GM18868 (cell line): ENCODE measurements around the gene STXBP3.

Experiments
- ATAC-seq: cut with Tn5 transposase; IDR thresholded peaks from one replicate; pipeline ENCODE4 v1.9.1; 2021; ENCODE audit warnings: mild to moderate bottlenecking, moderate library complexity; ENCODE audit not compliant: unreplicated experiment

Gene STXBP3

DNA sequence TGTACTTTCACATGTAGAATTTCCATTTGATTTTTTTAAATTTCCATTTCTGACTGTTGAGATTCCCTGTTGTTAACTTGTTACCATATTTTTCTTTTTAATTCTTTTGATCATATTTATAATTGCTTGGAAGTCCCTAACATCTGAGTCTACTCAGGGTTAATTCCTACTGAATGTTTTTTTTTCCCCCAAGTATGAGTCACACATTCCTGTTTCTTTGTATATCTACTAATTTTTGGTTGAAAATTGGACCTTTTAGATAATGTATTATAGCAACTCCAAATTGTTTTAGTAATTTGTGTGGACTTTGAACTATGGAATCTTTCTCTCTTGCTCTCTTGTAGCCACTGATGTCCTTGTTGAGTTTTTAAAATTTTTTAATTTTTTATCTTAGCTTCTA is 54.6 kb downstream of the STXBP3 start:
- no peak for ATAC-seq

DNA sequence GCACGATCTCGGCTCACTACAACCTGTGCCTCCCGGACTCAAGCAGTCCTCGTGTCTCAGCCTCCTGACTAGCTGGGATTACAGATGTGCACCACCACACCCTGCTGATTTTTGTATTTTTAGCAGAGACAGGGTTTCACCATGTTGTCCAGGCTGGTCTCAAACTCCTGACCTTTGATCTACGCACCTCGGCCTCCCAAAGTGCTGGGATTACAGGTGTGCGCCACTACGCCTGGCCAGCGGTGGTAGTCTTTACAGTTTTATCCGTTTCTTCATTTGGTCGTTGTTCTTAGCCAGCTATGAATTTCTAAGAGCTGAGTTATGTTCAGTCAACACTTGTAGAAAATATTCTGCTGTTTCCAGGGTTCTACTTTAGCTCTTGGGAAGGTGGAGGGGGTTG is 57.1 kb downstream of the STXBP3 start:
- no peak for ATAC-seq

DNA sequence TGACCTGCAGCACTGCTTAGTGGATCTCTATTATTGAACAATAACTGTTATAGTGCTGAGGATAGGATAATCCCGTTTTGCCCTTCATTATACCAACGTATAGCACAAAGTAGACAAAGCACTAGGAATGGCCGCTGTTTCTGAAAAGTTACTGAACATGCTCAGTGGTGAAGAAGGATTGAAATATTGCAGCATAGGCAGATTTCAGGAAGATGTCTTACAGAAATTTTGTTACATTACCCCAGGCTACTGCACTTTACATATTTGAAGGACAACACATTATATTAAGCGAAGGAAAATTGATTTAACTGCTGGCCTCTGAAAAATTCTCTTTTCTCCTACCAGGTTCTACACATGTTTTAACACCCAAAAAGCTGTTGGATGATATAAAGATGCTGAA is 62.0 kb downstream of the STXBP3 start:
- ATAC-seq: no peak

DNA sequence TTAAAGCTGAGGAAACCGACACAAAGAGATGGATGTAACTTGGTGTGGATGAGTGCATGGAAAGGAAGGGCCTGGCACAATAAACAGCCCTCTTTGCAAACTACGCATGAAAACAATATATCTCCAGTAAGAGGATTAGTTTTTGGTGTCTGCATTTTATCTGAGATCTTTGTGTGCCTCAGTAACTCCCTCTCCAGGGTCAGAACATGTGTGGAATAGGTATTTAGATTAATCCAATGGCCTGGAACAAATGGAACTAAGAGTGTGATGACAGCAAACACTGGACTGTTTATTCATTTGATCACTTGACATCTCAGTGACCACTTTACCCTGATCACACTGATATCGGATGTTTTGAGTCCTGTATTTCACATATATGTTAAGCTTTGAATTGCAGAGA is 65.1 kb downstream of the STXBP3 start:
- ATAC-seq: no peak

DNA sequence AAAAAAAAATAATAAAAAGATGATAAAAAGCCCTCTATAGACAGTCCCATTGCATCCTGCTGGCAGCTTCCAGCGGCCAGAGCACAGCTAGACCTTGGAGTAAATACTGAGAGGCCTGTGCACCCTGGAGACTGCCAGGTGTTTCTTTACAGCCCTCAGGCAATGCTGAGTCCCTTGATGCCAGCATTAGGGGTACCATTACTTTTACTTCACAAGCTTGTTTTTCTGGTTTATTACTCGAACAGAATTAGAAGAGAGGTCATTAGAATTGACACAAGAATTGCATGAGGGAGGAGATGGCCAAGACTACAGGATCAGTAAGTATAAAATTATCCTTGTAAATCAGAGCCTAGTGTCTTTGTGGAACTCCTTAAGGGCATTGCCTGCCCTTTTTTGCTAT is 66.9 kb downstream of the STXBP3 start:
- no peak for ATAC-seq

DNA sequence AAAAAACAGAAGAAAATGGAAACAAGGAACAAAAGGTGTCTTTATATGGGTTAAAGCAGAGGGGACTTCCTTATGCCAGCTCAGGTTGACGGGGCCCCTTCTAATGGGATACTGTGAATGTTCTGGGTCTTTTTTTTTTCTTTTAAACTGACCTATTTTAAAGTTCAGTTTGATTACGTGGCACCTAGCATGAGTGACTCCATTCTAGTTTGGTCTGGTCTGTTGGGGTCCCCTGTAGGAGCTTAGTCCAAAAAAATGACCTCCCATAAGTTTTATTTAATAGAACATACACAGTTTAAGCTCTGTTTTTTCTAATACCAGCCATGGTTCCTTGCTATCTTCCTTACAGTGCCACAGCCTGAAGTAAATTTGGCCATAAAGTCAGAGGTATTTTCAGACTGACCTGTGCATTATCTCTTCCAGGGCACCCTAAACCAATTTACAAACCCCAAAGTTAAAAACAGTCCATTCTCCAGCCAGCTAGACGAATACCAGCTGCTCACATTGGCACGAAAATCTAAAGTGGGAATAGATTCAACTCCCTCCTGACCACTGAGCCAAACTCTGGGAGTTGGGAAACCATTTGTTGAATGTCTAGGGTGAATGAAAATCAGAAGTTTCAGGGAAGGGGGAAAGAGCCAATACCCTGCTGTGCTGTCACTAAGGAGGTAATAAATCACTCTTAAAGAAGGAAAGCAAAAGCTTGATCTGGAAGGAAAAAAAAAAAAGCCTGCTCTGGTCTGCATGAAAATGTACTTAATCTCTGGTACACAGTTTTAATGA is 68.1 kb downstream of the STXBP3 start:
- ATAC-seq: no peak

DNA sequence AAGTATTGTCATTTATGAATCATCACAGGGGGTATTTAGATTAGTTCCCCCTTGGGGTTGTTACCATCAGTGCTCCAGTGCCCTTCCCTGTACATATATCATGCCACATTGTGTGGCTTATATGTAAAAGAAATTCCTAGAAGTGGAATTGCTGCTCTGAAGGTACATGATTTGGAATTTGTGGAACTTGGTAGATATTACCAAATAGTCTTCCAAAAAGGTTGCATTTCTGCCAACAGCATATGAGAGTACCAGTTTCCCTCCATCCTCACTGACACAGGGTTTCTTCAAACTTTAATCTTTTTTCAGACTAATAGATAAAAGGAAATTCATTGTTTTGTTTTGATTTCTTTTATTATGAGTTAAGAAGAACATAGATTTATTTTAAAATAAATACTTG is 69.1 kb downstream of the STXBP3 start:
- no peak for ATAC-seq

DNA sequence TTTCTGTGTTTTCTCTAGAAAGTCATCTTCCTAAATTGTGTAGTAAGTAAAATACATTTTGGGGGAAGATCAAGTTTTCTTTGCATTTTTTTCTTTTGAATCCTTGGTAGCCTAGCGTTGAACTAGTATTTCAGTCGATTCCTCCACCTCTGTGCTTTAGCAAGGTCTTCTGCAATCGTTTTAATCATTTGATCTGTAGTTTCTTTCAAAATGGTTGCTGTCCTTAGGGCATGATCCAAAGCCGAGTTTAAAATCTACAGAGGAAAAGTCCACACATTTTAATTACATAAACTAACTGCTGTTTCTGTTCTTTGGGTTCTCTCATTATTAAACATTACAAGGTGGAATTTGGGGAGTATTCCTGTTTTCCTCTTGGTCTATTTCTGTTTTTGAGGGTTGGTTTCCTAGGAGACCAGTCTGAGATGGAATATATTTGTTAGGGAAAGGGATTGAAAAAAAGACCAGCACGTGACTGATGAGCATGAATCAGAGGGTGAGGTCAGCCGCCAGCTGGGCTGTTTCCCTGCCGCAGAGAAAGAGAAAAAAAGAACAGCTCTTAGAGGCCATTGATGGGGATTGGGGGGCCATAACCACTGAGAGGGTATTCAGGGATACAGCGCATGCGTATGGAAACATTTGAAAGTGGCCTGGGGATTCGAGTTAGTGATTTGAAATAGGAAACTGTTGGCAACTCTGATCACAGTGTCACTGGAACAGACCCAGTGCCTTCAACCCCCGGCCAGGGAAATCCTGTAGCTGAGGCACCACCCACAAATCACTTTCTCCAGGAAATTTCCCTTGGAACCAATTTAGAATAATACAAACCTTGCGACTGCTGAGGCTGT is 69.8 kb downstream of the STXBP3 start:
- ATAC-seq: no peak

DNA sequence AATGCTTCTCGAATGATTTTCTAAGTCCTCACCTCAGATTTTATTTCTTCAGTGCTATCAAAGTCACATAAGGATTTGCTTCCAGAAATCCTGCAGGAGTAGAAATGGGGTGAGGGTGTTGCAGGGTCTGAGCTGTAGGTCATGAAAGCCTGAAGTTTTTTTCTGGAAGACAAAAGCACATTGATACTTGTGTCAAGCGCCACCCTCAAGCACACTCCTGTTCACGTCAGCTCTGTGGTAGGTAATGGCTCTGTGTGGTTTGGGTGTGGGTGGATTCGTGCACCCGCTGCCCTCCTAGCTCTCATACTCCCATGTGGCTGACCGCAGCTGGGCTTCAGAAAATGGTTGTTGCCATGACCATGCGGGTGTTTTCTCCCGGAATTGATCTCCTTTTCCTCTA is 70.5 kb downstream of the STXBP3 start:
- ATAC-seq: no peak

DNA sequence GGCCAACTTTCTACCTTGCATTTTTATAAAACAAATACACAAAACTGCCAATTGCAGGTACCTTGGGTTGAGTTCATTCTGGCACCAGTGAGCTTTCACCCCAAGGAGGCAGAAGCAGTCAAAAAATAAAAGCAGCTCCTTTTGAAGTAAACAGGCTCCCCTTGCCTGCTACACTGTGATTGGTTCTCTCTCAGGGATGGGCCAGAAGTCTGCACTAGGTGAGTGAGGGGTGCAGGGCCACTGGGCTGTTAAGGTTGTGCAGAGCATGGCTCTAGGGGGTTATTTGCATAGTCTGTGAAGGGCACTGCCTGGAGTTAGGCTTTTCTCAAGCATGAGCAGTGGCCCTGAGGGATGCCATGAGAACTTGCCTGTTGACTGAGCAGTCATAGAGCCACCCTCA is 71.3 kb downstream of the STXBP3 start:
- ATAC-seq: no peak

DNA sequence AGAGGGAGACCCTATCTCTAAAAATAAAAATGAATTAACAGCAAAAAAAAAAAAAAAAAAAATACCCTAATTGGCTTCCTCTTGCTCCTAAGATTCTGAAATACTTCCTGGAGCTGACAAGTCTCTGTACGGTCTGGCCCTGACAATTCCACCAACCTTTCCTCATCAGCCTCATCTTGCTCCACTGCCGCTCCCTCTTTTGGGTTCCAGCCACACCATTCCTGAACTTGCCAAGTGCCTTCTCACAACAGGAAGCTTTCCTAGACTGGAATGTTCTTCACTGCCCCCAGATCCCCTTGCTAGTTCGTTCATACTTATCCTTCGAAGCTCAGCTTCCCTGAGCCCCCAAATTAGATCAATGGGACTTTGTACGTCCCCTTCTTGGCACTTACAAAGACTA is 73.4 kb downstream of the STXBP3 start:
- ATAC-seq: no peak

DNA sequence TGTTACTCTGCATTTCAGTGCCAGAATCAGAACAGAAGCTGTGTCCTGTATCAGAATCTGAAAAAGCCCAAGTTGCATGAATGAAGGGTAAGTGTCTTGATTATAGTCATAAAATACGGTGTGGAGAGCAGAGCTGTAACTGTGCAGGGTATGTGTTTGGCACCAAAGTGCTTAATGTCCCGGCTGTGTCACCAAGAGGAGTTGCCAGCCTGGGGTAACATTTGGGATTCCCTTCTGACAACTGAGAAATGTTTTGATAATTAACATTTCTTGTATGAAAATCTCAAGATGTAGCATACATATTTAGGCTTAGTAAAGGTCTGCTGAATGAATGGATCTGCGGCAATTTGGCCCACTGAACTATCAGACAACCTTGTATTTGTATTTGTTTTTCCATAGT is 77.2 kb downstream of the STXBP3 start:
- ATAC-seq: no peak

DNA sequence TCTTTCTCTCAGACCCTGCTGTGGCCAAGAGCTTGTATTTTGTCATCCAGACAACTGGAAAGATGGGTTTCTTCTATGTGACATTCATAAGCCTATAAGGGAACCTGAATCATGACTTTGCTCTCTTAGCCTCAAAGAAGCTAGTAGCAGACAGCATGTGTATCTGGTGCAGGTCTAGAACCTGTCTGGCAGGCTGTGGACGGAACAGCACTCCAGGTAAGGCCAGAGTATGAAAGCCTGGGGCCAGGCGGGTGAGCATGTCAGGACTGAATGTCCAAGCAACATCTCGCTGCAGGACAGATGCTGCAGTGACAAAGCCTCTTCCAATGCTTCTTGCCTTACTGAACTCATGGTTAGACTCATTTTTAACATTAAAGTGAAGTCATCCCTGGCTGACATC is 77.6 kb downstream of the STXBP3 start:
- no peak for ATAC-seq

DNA sequence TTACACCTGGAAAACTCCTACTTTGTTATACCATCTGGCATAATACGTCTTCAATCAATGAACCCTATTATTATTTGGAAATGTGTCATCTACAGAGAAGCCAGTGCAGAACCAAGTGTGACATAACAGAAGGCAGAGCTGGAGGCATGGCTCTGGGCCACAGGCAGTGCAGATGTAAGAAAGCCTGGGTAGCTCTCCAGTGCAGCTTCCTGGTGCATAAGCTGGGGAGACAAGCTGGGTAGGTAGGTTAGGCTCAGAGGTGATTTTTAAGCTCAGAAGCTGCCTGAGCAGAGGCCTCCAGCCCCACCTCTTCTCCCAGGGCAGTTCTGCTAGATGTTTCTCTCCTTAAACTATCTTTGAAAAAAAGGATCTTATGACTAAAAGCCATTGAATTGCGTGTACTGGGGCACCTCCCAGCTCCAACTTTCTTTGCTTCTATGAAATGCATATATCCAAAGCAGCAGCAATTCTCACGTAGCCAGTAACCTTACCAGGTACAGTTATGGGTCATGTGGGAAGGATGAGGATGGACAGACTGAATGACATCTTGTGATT is 79.7 kb downstream of the STXBP3 start:
- ATAC-seq: no peak

DNA sequence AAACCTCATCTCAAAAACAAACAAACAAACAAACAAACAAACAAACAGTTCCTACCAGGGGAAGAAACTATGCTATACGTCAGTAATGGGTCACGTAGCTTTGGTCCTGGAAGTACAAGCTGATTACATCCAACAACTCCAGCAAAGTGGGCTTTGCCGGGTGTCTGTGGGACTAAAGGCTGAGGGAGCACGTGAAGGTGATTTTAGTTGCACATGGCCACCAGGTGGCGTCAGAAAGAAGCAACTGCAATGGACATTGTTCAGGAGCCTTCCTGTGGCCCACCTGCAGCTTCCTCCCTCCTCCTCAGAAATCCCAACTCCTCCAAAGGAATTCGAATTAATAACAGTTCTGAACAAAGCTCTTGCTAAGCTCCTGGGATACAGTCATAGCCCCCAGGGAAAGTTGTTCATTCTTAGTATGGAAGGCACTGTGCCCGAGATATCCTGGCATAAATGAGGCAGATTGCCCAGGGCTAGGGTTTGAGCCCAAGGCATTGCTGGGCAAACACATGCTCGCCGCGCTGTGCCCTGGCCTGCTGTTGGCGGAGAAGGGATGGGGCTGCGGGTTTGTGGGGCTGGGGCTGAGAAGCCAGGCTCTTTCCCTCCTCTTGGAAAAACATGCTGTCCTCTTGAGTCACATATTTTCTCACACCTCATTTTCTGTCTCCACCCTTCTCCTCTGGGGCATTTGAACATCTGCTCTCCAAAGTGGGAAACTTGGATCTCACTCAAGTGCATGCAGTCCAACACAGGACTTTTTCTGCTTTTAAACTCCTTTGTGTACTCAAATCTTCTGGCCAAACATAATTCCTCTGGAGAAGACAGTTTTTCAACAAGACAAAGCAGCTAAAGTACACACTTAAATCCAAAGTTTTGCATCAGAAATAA is 81.8 kb downstream of the STXBP3 start:
- ATAC-seq: peak; percentile 59

DNA sequence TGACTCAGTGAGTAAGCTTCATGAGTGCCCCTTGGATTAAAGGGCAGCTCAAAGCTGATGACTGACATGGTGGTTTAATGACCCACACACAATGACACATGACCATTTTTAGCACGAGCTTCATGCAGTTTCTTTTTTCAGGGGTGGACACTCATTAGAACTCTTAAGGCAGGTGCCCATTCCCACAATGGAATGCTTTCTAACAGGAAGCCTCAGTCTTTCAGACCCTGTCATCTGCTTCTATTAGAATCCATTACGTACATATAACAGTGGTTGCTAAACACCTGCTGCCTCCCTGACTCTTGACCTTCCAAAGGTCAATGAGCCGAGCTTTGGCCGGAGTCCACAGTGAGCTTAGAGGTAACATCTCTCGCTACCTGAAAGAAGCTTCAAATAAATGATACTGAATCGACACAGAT is 83.0 kb downstream of the STXBP3 start:
- no peak for ATAC-seq

DNA sequence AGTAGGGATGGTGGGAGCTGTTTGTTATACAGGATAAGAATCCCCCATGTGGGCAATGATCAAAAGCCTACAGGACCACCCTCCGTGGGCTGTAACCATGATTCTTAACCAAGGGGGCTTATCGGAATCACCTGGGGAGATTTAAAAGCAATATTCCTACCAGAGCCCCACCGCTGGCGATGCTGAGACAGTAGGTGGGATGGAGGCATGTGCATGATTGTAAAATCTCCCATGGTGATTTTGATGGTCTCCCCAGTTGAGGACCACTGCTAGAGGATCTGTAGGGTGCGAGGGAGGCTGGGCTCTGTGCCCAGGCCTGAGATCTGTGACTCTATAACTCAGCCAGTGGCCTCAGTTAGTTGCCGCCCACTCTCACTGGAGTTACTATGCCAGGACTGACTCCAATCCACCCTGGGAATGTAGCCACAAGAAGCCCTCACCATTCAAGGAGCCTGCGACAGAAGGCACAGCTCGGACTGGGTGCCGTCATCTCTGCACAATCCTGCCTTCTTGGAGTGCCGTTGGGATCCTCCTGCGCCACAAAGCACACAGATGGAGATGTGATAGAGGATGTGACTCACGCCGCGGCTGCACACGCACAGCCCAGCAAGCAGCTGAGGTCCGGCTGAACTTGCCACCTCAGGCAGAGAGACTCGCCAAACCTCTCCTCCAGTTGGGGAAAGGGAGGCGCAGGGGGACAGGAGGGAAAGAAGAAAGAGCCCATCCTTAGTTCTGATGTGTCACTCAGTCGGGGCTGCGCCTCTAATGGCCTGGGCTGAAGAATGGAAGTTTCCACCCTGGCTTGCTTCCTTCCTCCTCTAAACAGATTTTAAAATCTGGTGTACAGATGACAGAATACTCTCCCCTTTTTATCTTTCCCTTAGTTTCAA is 83.9 kb downstream of the STXBP3 start:
- ATAC-seq: no peak

DNA sequence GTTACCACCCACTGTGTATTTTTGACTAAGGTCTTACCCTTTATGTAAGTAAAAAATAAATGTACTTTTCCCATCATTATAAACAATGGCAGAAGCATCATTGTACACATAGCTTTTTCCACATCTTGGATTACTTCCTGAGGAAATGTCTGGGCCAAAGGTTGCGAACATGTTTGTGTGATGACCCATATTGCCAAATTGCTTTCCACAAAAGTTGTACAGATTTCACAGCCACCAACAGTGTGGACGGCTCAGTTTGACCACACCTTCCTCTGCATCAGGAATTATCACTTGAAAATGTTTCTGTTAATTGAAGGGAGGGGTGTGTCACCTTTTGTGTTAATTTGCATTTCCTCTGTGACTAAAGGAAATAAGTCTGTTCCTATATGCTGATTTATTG is 84.8 kb downstream of the STXBP3 start:
- ATAC-seq: no peak

DNA sequence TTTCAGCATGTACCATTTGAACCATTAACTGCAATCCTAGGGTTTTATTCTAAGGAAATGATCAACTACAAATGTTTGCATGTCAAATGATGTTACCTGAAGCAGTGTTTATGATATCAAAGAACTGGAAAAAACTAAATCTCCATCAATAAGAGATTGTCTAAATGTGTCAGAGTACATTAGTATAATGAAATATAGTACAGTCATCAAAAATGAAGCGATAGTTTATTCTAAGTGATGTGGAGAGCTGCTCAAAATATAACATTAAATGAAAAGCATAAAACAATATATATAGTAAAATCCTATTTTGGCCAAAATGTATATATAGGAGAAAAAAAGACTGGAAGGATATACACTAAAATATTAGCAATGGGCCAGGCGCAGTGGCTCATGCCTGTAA is 86.5 kb downstream of the STXBP3 start:
- ATAC-seq: no peak

DNA sequence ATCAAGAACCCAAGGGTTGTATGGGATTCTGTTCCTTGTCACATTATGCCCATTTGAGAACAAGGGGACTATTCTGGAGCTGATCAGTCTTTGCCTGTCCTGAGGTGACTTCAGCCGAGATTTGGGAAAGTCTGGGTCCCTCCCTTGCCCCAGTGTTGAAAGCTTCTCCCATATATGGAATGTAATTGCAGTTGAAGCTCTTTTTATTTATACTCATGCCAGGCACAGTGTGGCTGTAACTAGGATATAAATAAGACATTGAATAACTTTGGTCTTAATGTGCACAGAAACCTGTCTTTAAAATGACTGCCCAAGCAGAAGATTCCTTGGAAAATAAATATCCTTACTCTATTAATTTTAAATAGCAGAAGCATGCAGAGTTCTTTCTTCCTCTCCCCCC is 95.2 kb downstream of the STXBP3 start:
- ATAC-seq: no peak
